RKO (cell line): ENCODE measurements around the gene HSPB6.
"Not testable (repeated sequence)": the region's sequence is repeated elsewhere in the genome, so short reads cannot be mapped to it uniquely, and the experiment has no call there.

Source experiments
- DNase-seq: peaks from one replicate; pipeline ENCODE4 v3.0.0-alpha.2; 2016; ENCODE audit warnings: low spot score

Gene HSPB6

GRCh38 chr19:35756377-35757230, at the start of gene HSPB6:
HSPB6 (minus strand) TSS chr19:35757029; CDS start chr19:35757008, 21 bp downstream.
- DNase-seq = no peak

- no peak for DNase-seq
Observed at GRCh38 chr19:35806597-35806996, 49.8 kb upstream of the HSPB6 start.

GRCh38 chr19:35805526-35806102, 48.8 kb upstream of the HSPB6 start:
- no peak for DNase-seq

GRCh38 chr19:35801828-35802227, 45.0 kb upstream of the HSPB6 start:
- no peak for DNase-seq

GRCh38 chr19:35797663-35798062, 40.8 kb upstream of the HSPB6 start:
- DNase-seq = no peak

- DNase-seq = no peak
Observed at GRCh38 chr19:35796645-35797542, 40.1 kb upstream of the HSPB6 start.

GRCh38 chr19:35795564-35795963, 38.7 kb upstream of the HSPB6 start:
- not testable (repeated sequence) for DNase-seq

- no peak for DNase-seq
Observed at GRCh38 chr19:35793381-35794165, 36.7 kb upstream of the HSPB6 start.

- DNase-seq = no peak
Observed at GRCh38 chr19:35792888-35793287, 36.1 kb upstream of the HSPB6 start.

GRCh38 chr19:35792312-35792711, 35.5 kb upstream of the HSPB6 start:
- no peak for DNase-seq

GRCh38 chr19:35791814-35792279, 35.0 kb upstream of the HSPB6 start:
- no peak for DNase-seq

- no peak for DNase-seq
Observed at GRCh38 chr19:35790981-35791813, 34.4 kb upstream of the HSPB6 start.

- DNase-seq = no peak
Observed at GRCh38 chr19:35789978-35790944, 33.4 kb upstream of the HSPB6 start.

GRCh38 chr19:35789195-35789977, 32.6 kb upstream of the HSPB6 start:
- no peak for DNase-seq

- DNase-seq = no peak
Observed at GRCh38 chr19:35788205-35788960, 31.6 kb upstream of the HSPB6 start.

GRCh38 chr19:35787227-35787799, 30.5 kb upstream of the HSPB6 start:
- DNase-seq = no peak
